SK-N-SH (cell line): Measurements from ENCODE around the gene TEX19. TPM values are rescaled to one million over a fixed set of nuclear protein-coding genes. Genes with fewer than 3 reads are reported as not detected.

Experiments used
- CTCF ChIA-PET: fragments of 300-600, 350-600 bp; formaldehyde crosslinking; extraction: SDS; loops from one replicate; lab custom pipeline; 2021; lab: Yijun Ruan, JAX
- POLR2A ChIA-PET: fragments of 350-600 bp; sonication (Branson Sonifier 250); formaldehyde crosslinking; extraction: SDS; loops from one replicate; lab custom pipeline; 2020; ENCODE audit warnings: antibody characterized with exemption, inconsistent platforms; lab: Yijun Ruan, JAX
- DNase-seq: peaks from one replicate; pipeline ENCODE4 v3.0.0; 2012
- H2AFZ ChIP-seq: fragments of 200-600 bp; sonication (generic); 2 replicates; pipeline ENCODE4 v1.8.1; 2016; ENCODE audit warnings: antibody characterized with exemption, mild to moderate bottlenecking, low read depth
- H3F3A ChIP-seq: fragments of 200-600 bp; sonication (generic); replicated peaks from 2 replicates; pipeline ENCODE3; 2016; ENCODE audit warnings: antibody characterized with exemption, mild to moderate bottlenecking; ENCODE audit not compliant: insufficient read depth
- H3K27ac ChIP-seq, 2 experiments: fragments of 200-500 bp in 1 of 2; fragments of 200-600 bp in 1 of 2; sonication (Bioruptor generic) in 1 of 2; sonication (generic), shearing (Covaris generic) in 1 of 2; 2 replicates each; pipeline versions ENCODE4 v1.5.1 to v1.6.1; 2014 to 2016; ENCODE audit warnings: low read depth in 2 of 2, inconsistent platforms in 1 of 2, low read length in 1 of 2, mild to moderate bottlenecking in 1 of 2, mixed read lengths in 1 of 2
- H3K27me3 ChIP-seq: fragments of 200-600 bp; sonication (generic), shearing (Covaris generic); 2 replicates; pipeline ENCODE4 v1.6.1; 2016; ENCODE audit warnings: mixed run types; ENCODE audit not compliant: insufficient read depth
- H3K36me3 ChIP-seq, 2 experiments: fragments of 200-500 bp in 1 of 2; fragments of 200-600 bp in 1 of 2; sonication (Bioruptor generic) in 1 of 2; sonication (generic) in 1 of 2; replicated peaks in 1 of 2; 2 replicates each; pipeline versions ENCODE3 to v1.5.1; 2014 to 2016; ENCODE audit warnings: low read length in 1 of 2, mild to moderate bottlenecking in 1 of 2; ENCODE audit not compliant: insufficient read depth in 2 of 2, control insufficient read depth in 1 of 2
- H3K4me1 ChIP-seq, 2 experiments: fragments of 200-500 bp in 1 of 2; fragments of 200-600 bp in 1 of 2; sonication (Bioruptor generic) in 1 of 2; sonication (generic), shearing (Covaris generic) in 1 of 2; 2 replicates each; pipeline versions ENCODE4 v1.5.1 to v1.6.1; 2014 to 2016; ENCODE audit warnings: low read depth in 1 of 2, low read length in 1 of 2, mixed run types in 1 of 2; ENCODE audit not compliant: insufficient read depth in 2 of 2, control insufficient read depth in 1 of 2
- H3K4me2 ChIP-seq: fragments of 200-600 bp; sonication (generic), shearing (Covaris generic); 2 replicates; pipeline ENCODE4 v1.6.1; 2017; ENCODE audit warnings: mixed run types
- H3K4me3 ChIP-seq, 2 experiments: fragments of 200-500 bp in 1 of 2; fragments of 200-600 bp in 1 of 2; sonication (Bioruptor generic) in 1 of 2; sonication (generic), shearing (Covaris generic) in 1 of 2; 2 replicates each; pipeline versions ENCODE4 v1.5.1 to v1.8.1; 2014 to 2016; ENCODE audit warnings: low read depth in 2 of 2, inconsistent platforms in 1 of 2, low read length in 1 of 2, mild to moderate bottlenecking in 1 of 2, mixed read lengths in 1 of 2, moderate library complexity in 1 of 2
- H3K79me2 ChIP-seq: fragments of 200-600 bp; sonication (generic); 2 replicates; pipeline ENCODE4 v1.8.1; 2017; ENCODE audit warnings: mild to moderate bottlenecking; ENCODE audit not compliant: insufficient read depth
- H3K9ac ChIP-seq: fragments of 200-600 bp; sonication (generic); 2 replicates; pipeline ENCODE4 v1.6.1; 2017; ENCODE audit warnings: mixed run types
- H3K9me2 ChIP-seq: fragments of 200-600 bp; sonication (generic); 2 replicates; pipeline ENCODE4 v1.6.1; 2017; ENCODE audit warnings: mixed run types
- H3K9me3 ChIP-seq: fragments of 200-600 bp; sonication (generic); 2 replicates; pipeline ENCODE4 v1.6.1; 2017; ENCODE audit warnings: mixed run types, mild to moderate bottlenecking, moderate library complexity
- H4K20me1 ChIP-seq: fragments of 200-600 bp; sonication (generic); 2 replicates; pipeline ENCODE4 v1.6.1; 2017; ENCODE audit warnings: mild to moderate bottlenecking, mixed run types; ENCODE audit not compliant: insufficient read depth
- ELF1 ChIP-seq: IDR thresholded peaks from 2 replicates; pipeline ENCODE4 v1.4.0; 2012
- EZH2phosphoT487 ChIP-seq: fragments of 200-600 bp; sonication (generic); IDR thresholded peaks from 2 replicates; pipeline ENCODE4 v1.6.1; 2017; ENCODE audit warnings: low read depth, mixed run types, mild to moderate bottlenecking, antibody characterized with exemption, moderate library complexity, borderline replicate concordance
- JUND ChIP-seq: IDR thresholded peaks from 2 replicates; pipeline ENCODE4 v1.4.0; 2012
- MAX ChIP-seq: IDR thresholded peaks from 2 replicates; pipeline ENCODE4 v1.4.0; 2012; ENCODE audit warnings: low read depth
- NFIC ChIP-seq: IDR thresholded peaks from 2 replicates; pipeline ENCODE4 v1.4.0; 2012; ENCODE audit warnings: borderline replicate concordance
- NRF1 ChIP-seq: IDR thresholded peaks from 2 replicates; pipeline ENCODE4 v1.6.1; 2012; ENCODE audit warnings: low read depth, mild to moderate bottlenecking, low read length
- POLR2AphosphoS5 ChIP-seq: IDR thresholded peaks from 2 replicates; pipeline ENCODE4 v1.6.1; 2012; ENCODE audit warnings: low read depth, low read length
- RCOR1 ChIP-seq: fragments of 150-350 bp; IDR thresholded peaks from 2 replicates; pipeline ENCODE4 v1.6.1; 2017; ENCODE audit warnings: antibody characterized with exemption, low read length
- SMC3 ChIP-seq: IDR thresholded peaks from 2 replicates; pipeline ENCODE4 v1.6.1; 2012; ENCODE audit warnings: low read depth, low read length, improper control_type of control experiment
- TCF12 ChIP-seq: IDR thresholded peaks from 2 replicates; pipeline ENCODE4 v1.4.0; 2012
- ZBTB33 ChIP-seq: IDR thresholded peaks from 2 replicates; pipeline ENCODE4 v1.4.0; 2012; ENCODE audit warnings: low read depth, borderline replicate concordance
- WGBS: methylation state at CpG from one replicate; pipeline ENCODE4 v1.1.6; 2017; ENCODE audit warnings: low lambda C conversion rate; 5-methylcytosine and 5-hydroxymethylcytosine counted together
- polyA plus RNA-seq, 3 experiments: library from polyadenylated mRNA; depleted of rRNA; stranded (reverse); fragments of >200 nt; gene quantifications; 2 replicates each; pipeline ENCODE4 v1.2.3, GENCODE V29; 2012
- TF ChIP-seq, protein P1 (sequence below): fragments of 200-600 bp; sonication (generic); IDR thresholded peaks from 2 replicates; pipeline ENCODE4 v1.6.1; 2017; ENCODE audit warnings: antibody characterized with exemption, mild to moderate bottlenecking, moderate library complexity
- TF ChIP-seq, protein P2 (sequence below): IDR thresholded peaks from 2 replicates; pipeline ENCODE4 v1.4.0; 2012; ENCODE audit warnings: low read depth, borderline replicate concordance
- TF ChIP-seq, protein P3 (sequence below): IDR thresholded peaks from 2 replicates; pipeline ENCODE4 v1.6.1; 2012; ENCODE audit warnings: mild to moderate bottlenecking, low read depth, low read length, moderate library complexity

Gene TEX19
- polyA plus RNA-seq, 1 of the 3 experiments (the other 2 are of a cell fraction): 0.10 TPM

GRCh38 chr17:82388223-82388921, 29.3 kb downstream of the TEX19 start:
- TF ChIP-seq NRF1 (no peak), JUND (no peak), RCOR1 (no peak), SMC3 (peak; percentile 4; the same call in 1 of the 2 replicates), TCF12 (no peak), POLR2AphosphoS5 (no peak), NFIC (0 out of 2 replicates have a peak, but pooled peaks have one; percentile 8), MAX (no peak), ELF1 (no peak), EZH2phosphoT487 (no peak), ZBTB33 (peak; percentile 50; the same call in 1 of the 2 replicates)
- TF ChIP-seq, protein P1, sequence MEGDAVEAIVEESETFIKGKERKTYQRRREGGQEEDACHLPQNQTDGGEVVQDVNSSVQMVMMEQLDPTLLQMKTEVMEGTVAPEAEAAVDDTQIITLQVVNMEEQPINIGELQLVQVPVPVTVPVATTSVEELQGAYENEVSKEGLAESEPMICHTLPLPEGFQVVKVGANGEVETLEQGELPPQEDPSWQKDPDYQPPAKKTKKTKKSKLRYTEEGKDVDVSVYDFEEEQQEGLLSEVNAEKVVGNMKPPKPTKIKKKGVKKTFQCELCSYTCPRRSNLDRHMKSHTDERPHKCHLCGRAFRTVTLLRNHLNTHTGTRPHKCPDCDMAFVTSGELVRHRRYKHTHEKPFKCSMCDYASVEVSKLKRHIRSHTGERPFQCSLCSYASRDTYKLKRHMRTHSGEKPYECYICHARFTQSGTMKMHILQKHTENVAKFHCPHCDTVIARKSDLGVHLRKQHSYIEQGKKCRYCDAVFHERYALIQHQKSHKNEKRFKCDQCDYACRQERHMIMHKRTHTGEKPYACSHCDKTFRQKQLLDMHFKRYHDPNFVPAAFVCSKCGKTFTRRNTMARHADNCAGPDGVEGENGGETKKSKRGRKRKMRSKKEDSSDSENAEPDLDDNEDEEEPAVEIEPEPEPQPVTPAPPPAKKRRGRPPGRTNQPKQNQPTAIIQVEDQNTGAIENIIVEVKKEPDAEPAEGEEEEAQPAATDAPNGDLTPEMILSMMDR: no peak
- TF ChIP-seq, protein P2, sequence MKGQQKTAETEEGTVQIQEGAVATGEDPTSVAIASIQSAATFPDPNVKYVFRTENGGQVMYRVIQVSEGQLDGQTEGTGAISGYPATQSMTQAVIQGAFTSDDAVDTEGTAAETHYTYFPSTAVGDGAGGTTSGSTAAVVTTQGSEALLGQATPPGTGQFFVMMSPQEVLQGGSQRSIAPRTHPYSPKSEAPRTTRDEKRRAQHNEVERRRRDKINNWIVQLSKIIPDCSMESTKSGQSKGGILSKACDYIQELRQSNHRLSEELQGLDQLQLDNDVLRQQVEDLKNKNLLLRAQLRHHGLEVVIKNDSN: no peak
- TF ChIP-seq, protein P3, sequence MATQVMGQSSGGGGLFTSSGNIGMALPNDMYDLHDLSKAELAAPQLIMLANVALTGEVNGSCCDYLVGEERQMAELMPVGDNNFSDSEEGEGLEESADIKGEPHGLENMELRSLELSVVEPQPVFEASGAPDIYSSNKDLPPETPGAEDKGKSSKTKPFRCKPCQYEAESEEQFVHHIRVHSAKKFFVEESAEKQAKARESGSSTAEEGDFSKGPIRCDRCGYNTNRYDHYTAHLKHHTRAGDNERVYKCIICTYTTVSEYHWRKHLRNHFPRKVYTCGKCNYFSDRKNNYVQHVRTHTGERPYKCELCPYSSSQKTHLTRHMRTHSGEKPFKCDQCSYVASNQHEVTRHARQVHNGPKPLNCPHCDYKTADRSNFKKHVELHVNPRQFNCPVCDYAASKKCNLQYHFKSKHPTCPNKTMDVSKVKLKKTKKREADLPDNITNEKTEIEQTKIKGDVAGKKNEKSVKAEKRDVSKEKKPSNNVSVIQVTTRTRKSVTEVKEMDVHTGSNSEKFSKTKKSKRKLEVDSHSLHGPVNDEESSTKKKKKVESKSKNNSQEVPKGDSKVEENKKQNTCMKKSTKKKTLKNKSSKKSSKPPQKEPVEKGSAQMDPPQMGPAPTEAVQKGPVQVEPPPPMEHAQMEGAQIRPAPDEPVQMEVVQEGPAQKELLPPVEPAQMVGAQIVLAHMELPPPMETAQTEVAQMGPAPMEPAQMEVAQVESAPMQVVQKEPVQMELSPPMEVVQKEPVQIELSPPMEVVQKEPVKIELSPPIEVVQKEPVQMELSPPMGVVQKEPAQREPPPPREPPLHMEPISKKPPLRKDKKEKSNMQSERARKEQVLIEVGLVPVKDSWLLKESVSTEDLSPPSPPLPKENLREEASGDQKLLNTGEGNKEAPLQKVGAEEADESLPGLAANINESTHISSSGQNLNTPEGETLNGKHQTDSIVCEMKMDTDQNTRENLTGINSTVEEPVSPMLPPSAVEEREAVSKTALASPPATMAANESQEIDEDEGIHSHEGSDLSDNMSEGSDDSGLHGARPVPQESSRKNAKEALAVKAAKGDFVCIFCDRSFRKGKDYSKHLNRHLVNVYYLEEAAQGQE: peak; percentile 92
- CTCF ChIA-PET: interaction anchor here (0.9 to 1.9 kb wide), 3 partner anchors 10 to 152 kb away, joined by 4 to 6 read pairs (median 4); no protein-coding TSS in a partner anchor
- peak; percentile 63 for DNase-seq
- H3F3A ChIP-seq: peaks cover 4% of the 10 kb centered on the region
- H4K20me1 ChIP-seq: peaks cover 8% of the 10 kb centered on the region; the same call in 1 of the 2 replicates
- 75% methylated on average over 31 of the region's 34 CpGs for WGBS
- POLR2A ChIA-PET: no interaction called here
- no peaks in the 10 kb centered on the region for H3K9me2 ChIP-seq
- no peak overlapping the region for H3K9ac ChIP-seq
- no peaks in the 10 kb centered on the region for H3K27me3 ChIP-seq
- H3K27ac ChIP-seq: no peak overlapping the region
- no peak overlapping the region for H2AFZ ChIP-seq
- H3K36me3 ChIP-seq: peaks cover 0 to 2% of the 10 kb centered on the region in 2 experiments
- peaks cover 6 to 48% of the 10 kb centered on the region in 2 experiments; a peak in 2 of 4 replicates for H3K4me1 ChIP-seq
- no peak overlapping the region for H3K4me2 ChIP-seq
- H3K9me3 ChIP-seq: no peaks in the 10 kb centered on the region
- no peak overlapping the region for H3K4me3 ChIP-seq
- H3K79me2 ChIP-seq: no peaks in the 10 kb centered on the region
